HK-2 (cell line): ENCODE data around the gene PTPN7.
A peak's percentile ranks its signal among the peaks of the same experiment; 100 is the strongest.

Source experiments
- DNase-seq: peaks from one replicate; pipeline ENCODE4 v3.0.0-alpha.2; 2018; ENCODE audit not compliant: unreplicated experiment

Gene PTPN7

GRCh38 chr1:202106340-202107254 lies 53.8 kb downstream of the PTPN7 start:
- DNase-seq: no peak

- peak; percentile 77 for DNase-seq
Observed at GRCh38 chr1:202105571-202106339, 54.6 kb downstream of the PTPN7 start.

GRCh38 chr1:202104073-202104472 lies 56.3 kb downstream of the PTPN7 start:
- DNase-seq: no peak

GRCh38 chr1:202101184-202101583 lies 59.2 kb downstream of the PTPN7 start:
- no peak for DNase-seq
